H1 (cell line): ENCODE data around the gene ISG20L2. TPM values are rescaled to one million over a fixed set of nuclear protein-coding genes. Genes with fewer than 3 reads are reported as not detected.

Experiments
- BACH1 ChIP-seq: IDR thresholded peaks from 2 replicates; pipeline ENCODE4 v1.6.1; 2012; ENCODE audit warnings: low read length, improper control_type of control experiment
- CBX8 ChIP-seq: fragments of 300-800, 300-1000 bp; sonication (generic); IDR thresholded peaks from 2 replicates; pipeline ENCODE4 v1.7.1; 2016; ENCODE audit warnings: low read depth, low read length, borderline replicate concordance
- CEBPB ChIP-seq: IDR thresholded peaks from 2 replicates; pipeline ENCODE4 v1.6.1; 2012; ENCODE audit warnings: low read depth, low read length
- CTBP2 ChIP-seq: IDR thresholded peaks from 2 replicates; pipeline ENCODE4 v1.7.0; 2011; ENCODE audit warnings: borderline replicate concordance, mild to moderate bottlenecking, moderate library complexity, mixed read lengths, low read length; ENCODE audit not compliant: insufficient read depth, insufficient read length
- E2F6 ChIP-seq: IDR thresholded peaks from 2 replicates; pipeline ENCODE4 v1.6.1; 2012; ENCODE audit warnings: inconsistent platforms
- GABPA ChIP-seq: IDR thresholded peaks from 2 replicates; pipeline ENCODE4 v1.6.1; 2011; ENCODE audit warnings: mild to moderate bottlenecking, low read length, moderate library complexity, borderline replicate concordance; ENCODE audit not compliant: insufficient read depth
- GTF2F1 ChIP-seq: IDR thresholded peaks from 2 replicates; pipeline ENCODE4 v1.6.1; 2012; ENCODE audit warnings: low read depth, low read length, improper control_type of control experiment, borderline replicate concordance
- HDAC2 ChIP-seq, 2 experiments: fragments of 300-600 bp in 1 of 2; sonication (generic) in 1 of 2; IDR thresholded peaks; 2 replicates each; pipeline ENCODE4 v1.6.1; 2011 to 2012; ENCODE audit warnings: low read depth in 2 of 2, low read length in 2 of 2, mild to moderate bottlenecking in 2 of 2, moderate library complexity in 2 of 2, borderline replicate concordance in 1 of 2, inconsistent platforms in 1 of 2
- JUND ChIP-seq: IDR thresholded peaks from 2 replicates; pipeline ENCODE4 v1.6.1; 2011; ENCODE audit warnings: mild to moderate bottlenecking, improper control_type of control experiment, low read length
- KDM4A ChIP-seq: IDR thresholded peaks from one replicate; pipeline ENCODE4 v1.7.1; 2012; ENCODE audit warnings: low read depth, mild to moderate bottlenecking, moderate library complexity, low read length, inconsistent platforms; ENCODE audit not compliant: severe bottlenecking
- NRF1 ChIP-seq: IDR thresholded peaks from 2 replicates; pipeline ENCODE4 v1.6.1; 2011; ENCODE audit warnings: mild to moderate bottlenecking, low read depth, low read length, improper control_type of control experiment
- POLR2A ChIP-seq, 2 experiments: IDR thresholded peaks; 1 replicate in 1 of 2; 2 replicates in 1 of 2; pipeline ENCODE4 v1.6.1; 2011; ENCODE audit warnings: low read depth in 2 of 2, low read length in 2 of 2, mild to moderate bottlenecking in 2 of 2; ENCODE audit errors: control extremely low read depth in 1 of 2
- POLR2AphosphoS5 ChIP-seq: IDR thresholded peaks from 2 replicates; pipeline ENCODE4 v1.6.1; 2011; ENCODE audit warnings: low read depth, low read length
- RBBP5 ChIP-seq: IDR thresholded peaks from 2 replicates; pipeline ENCODE4 v1.7.1; 2012; ENCODE audit warnings: low read depth, mild to moderate bottlenecking, inconsistent platforms, low read length, moderate library complexity, borderline replicate concordance
- RFX5 ChIP-seq: IDR thresholded peaks from 2 replicates; pipeline ENCODE4 v1.6.1; 2011; ENCODE audit warnings: low read depth, low read length, improper control_type of control experiment, borderline replicate concordance
- SIN3A ChIP-seq, 2 experiments: IDR thresholded peaks in 1 of 2; conservative IDR thresholded peaks in 1 of 2; 2 replicates each; pipeline ENCODE4 v1.6.1; 2011 to 2012; ENCODE audit warnings: low read length in 2 of 2, improper control_type of control experiment in 1 of 2, low read depth in 1 of 2, mild to moderate bottlenecking in 1 of 2
- SIRT6 ChIP-seq: IDR thresholded peaks from one replicate; pipeline ENCODE4 v1.7.1; 2012; ENCODE audit warnings: low read length, inconsistent platforms
- SP1 ChIP-seq: IDR thresholded peaks from 2 replicates; pipeline ENCODE4 v1.6.1; 2011; ENCODE audit warnings: low read depth, low read length
- SP2 ChIP-seq: IDR thresholded peaks from 2 replicates; pipeline ENCODE4 v1.6.1; 2012; ENCODE audit warnings: mild to moderate bottlenecking, low read length, inconsistent platforms
- SP4 ChIP-seq: IDR thresholded peaks from 2 replicates; pipeline ENCODE4 v1.6.1; 2012; ENCODE audit warnings: low read length, inconsistent platforms
- SRF ChIP-seq: IDR thresholded peaks from 2 replicates; pipeline ENCODE4 v1.6.1; 2011; ENCODE audit warnings: mild to moderate bottlenecking, low read depth, low read length, moderate library complexity
- TAF7 ChIP-seq: optimal IDR thresholded peaks from 2 replicates; pipeline ENCODE3; 2011; ENCODE audit warnings: low read depth, mild to moderate bottlenecking, inconsistent platforms, low read length, moderate library complexity, borderline replicate concordance
- ZNF274 ChIP-seq: IDR thresholded peaks from 2 replicates; pipeline ENCODE4 v1.7.0; 2012; ENCODE audit warnings: low read length, borderline replicate concordance; ENCODE audit errors: extremely low read depth
- polyA plus RNA-seq, 7 experiments: library from polyadenylated mRNA; depleted of rRNA in 3 of 7; stranded (reverse) in 5 of 7; unstranded in 2 of 7; fragments of >200 nt in 5 of 7; fragments of 200-250 nt in 2 of 7; gene quantifications; 1 replicate in 5 of 7; 2 replicates in 1 of 7; 4 replicates in 1 of 7; pipeline versions ENCODE4 v1.2.1 to v1.2.3, GENCODE V29; 2011 to 2013; ENCODE audit warnings: missing spikeins in 2 of 7, mixed read lengths in 2 of 7
- total RNA-seq: library from RNA; stranded (reverse); fragmentation: NEBNext Ultra II Directional; extraction: Animal tissue kit (Norgen Biotek cat#: 25700); gene quantifications from 2 replicates; pipeline ENCODE4 v1.2.1, GENCODE V29; 2021

Gene ISG20L2
- total and polyA plus RNA-seq, 2 of the 8 experiments (the other 6 are each of a cell fraction or from before 2014, with no cell fraction given), result 47.5 to 53.0 TPM

DNA sequence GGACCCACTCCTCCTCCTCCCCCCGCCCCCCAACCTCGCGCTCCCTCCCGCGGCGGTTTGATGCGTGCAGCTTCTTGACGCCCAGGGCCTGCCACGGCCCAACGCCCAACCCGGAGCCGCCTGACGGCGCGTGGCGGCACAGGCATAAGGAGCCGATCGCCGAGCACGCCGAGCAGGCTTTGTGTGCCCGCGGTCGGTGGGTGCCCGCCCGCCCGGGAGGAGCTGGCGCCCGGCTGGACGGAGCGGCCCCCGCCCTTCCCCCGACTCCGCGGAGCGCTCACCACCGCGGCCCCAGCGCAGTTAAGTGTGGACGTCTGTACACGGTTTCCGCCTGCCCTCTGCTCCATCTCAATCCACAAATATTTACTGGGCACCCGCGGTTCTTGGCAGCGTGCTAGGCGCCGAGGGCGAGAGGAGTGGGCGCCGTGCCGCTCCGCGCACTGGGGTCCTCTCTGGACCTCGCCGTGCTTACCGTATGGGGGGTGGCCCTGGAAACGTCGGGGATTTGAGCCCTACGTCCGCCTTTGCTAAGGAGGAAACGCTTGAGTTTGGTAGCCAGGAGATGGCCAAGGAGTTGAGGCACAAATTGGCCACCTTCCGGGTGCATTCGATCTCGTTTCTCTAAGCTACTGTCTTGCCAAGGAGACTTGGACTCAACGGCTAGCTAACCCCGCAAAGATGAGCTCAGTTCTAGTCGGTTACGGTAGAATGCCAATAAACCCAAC lies 23.4 kb upstream of the ISG20L2 start (continued):
- TF ChIP-seq ZNF274, result no peak
- peak; percentile 91 for TF ChIP-seq SRF
- no peak for TF ChIP-seq GTF2F1
- no peak for TF ChIP-seq SP2
- TF ChIP-seq POLR2A (IDR thresholded peaks at IDR 0.05; ENCODE audit: control extremely low read depth in 1 of 2, low read depth in 2 of 2, low read length in 2 of 2), result peak; percentile 65 to 79; a peak in 2 of 3 replicates
- no peak for TF ChIP-seq NRF1
- TF ChIP-seq CEBPB, result no peak
- TF ChIP-seq TAF7, result peak; percentile 55
- TF ChIP-seq KDM4A, result peak; percentile 91
- TF ChIP-seq SP1, result peak; percentile 74
- no peak for TF ChIP-seq SIRT6
- TF ChIP-seq CTBP2, result no peak
- peak; percentile 65 for TF ChIP-seq E2F6
- peak; percentile 46 to 79; a peak in 2 of 4 replicates for TF ChIP-seq HDAC2 (IDR thresholded peaks at IDR 0.05; ENCODE audit: borderline replicate concordance in 1 of 2, low read depth in 2 of 2, low read length in 2 of 2)
- TF ChIP-seq GABPA, result no peak
- TF ChIP-seq BACH1, result peak; percentile 50
- peak; percentile 19; the same call in 1 of the 2 replicates for TF ChIP-seq POLR2AphosphoS5
- TF ChIP-seq RFX5, result no peak
- TF ChIP-seq SIN3A (conservative IDR thresholded peaks at IDR 0.05 in 1 of 2, IDR thresholded peaks at IDR 0.05 in 1 of 2; ENCODE audit: low read depth in 1 of 2, low read length in 2 of 2), result peak; percentile 70 to 74; a peak in 1 of 4 replicates
- no peak for TF ChIP-seq CBX8
- no peak for TF ChIP-seq SP4
- TF ChIP-seq RBBP5, result peak; percentile 59; the same call in 1 of the 2 replicates
- no peak for TF ChIP-seq JUND
